Stimulated activated CD8-positive, alpha-beta memory T cell treated with anti-CD3 and anti-CD28 coated beads, Interleukin-12 subunit alpha, Interleukin-12 subunit beta, amount 100 ng/mL, for 4 hours (primary cell): ENCODE measurements around the gene KCND2.

Experiments
- DNase-seq: peaks from one replicate; pipeline ENCODE4 v3.0.0-alpha.2; 2020; ENCODE audit warnings: low read depth

Gene KCND2

DNA sequence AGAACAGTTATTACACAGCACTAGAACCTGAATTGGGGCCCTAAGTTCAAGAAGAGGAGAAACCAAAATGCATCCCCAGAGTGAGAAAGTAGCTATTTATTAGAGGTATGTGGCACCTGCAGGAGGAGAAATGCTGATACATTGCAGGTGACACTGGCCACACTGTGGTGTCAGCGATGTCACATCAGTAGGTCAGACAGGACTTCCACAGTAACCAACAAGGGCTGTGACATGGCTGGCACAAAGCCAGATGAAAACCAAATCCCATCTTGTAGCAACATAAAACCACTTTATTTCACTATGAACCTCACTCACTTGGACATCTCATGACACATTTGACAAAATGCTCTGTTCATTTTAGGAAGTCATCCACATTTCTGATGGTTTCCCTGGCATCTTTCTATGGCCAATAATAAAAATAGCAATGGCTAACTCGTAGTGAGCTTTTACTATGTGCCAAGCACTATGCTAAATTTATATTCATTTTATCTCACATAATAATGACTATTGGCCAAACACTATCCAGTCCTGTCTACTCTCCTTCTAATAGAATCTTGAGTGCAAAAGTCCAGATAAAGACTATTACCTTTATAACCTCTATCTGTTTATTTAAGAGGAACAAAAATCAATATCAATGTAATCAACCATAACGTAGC is 430.7 kb downstream of the KCND2 start:
- DNase-seq: no peak

GRCh38 chr7:120709252-120709971 is 436.4 kb downstream of the KCND2 start:
- no peak for DNase-seq

GRCh38 chr7:120709972-120710320 is 437.0 kb downstream of the KCND2 start:
- DNase-seq: no peak

DNA sequence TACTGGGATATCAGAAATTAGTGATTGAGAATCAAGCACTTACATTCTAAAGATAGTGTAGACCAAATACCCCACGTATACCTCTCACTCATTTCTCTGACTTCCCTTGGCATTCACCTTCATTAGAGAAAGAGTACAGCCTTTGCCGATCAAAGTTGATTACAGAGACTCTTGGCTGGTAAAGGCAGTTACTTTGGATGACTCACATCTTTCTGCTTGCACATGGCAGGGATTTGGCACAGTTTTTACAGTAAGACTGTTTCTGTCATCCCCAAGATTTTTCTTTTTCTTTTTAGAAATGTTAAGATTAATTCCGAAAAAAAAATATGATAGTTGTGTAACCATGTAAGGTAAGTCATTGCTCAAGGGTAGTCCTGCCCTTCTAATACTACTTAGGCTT is 442.0 kb downstream of the KCND2 start:
- no peak for DNase-seq

DNA sequence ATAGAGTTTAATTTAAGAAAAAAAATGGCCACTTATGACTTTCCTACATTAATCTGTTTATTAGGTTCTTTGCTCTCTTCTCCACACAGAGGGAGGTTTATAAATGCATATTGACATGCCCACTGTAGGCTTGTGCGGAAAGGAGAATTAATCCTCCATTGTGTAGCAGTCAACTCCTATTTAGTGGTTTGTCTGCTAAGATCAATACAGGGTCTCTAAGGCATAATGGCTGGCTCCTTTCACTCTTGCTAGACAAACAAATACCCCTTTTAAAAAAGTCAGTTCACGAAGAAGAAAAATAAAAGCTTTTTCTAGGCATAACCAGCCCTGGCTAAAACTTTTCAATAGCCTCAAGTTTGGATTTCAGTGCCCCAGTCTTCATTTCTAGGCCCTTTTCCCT is 443.3 kb downstream of the KCND2 start:
- no peak for DNase-seq

DNA sequence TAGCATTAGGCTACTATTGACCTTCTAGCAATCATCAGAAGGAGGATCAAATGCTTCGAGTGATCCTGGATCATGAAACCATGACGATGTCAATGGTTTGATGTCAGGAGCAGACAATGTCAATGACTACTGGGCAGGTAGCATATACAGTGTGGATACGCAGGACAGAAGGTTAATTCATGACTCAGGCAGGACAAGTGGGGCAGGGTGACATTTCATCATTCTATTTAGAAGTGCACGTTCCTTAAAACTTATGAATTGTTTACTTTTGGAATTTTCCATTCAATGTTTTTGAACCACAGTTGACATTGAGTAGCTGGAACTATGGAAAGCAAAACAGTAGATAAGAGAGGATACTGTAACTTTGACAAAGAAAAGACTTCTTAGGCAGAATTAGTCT is 444.2 kb downstream of the KCND2 start:
- no peak for DNase-seq

- no peak for DNase-seq
Measured at GRCh38 chr7:120718361-120718760, 445.4 kb downstream of the KCND2 start.

- no peak for DNase-seq
Measured at GRCh38 chr7:120720317-120720716, 447.3 kb downstream of the KCND2 start.

- DNase-seq: no peak
Measured at GRCh38 chr7:120723465-120724385, 450.8 kb downstream of the KCND2 start.

DNA sequence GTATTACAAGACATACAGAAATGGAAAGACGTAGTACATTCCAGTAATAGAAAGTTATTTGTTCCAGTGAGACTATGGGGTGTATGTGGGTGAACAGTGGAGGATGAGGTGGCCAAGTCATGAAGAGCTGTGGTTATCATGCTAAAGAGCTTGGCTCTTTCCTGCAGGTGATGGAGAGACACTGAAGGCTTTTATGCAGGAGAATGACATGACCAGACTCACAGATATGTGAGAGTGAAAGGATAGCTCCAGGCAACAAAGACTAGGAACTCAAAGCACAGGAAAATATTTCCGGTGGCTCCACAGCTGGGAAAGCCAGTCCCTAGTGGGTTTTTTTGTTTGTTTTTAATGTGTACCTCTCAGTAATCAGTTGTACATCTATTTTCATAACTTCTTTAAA is 451.5 kb downstream of the KCND2 start:
- DNase-seq: no peak

DNA sequence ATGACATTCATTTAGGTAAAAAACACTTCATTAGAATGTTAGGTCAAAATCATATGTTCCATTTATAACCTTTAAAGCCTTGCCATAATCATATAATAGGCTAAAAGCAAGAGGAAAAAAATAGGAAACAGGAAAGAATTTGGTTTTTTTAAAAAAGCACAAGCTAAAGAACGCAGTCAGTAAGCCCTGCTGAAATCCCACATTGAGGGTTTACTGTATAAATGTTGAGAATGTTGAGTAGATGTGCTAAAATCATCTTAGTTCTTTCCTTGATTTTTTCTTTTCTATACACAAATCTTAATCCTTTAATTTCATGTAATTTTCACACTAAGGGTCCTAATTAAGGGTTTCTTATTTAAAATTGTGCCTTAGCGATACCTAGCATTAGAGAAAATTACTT is 452.0 kb downstream of the KCND2 start:
- DNase-seq: no peak

DNA sequence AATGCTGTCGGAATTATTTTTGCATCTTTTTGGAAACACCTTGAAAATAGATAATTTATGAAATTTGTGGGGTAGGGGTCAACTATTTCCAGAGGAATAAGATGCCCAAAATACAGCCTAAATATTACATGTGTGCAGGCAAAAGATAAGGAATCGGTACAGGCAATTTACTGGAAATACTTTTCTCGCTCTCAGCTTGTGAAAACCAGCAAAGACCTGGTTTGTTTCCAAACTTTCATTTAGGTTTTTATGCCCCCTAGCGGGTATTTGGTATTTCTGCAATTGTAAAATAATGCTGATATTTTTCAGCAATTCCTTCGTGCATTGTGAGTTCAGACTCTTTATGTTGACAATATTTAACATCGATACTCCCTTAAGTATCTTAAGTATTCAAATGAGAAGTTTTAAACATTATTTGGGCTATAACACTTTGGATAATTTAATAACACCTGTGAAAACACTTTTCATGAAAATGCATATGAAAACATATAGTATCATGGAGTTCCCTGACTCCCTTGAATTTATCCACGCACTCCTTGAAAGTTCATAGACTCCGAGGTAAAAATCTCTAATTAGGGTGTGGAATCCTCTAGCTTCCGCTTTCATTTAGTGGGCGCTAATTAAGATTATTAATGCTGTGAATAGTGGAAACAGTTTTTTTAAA is 452.5 kb downstream of the KCND2 start:
- DNase-seq: no peak

GRCh38 chr7:120729245-120729644 is 456.3 kb downstream of the KCND2 start:
- DNase-seq: no peak

DNA sequence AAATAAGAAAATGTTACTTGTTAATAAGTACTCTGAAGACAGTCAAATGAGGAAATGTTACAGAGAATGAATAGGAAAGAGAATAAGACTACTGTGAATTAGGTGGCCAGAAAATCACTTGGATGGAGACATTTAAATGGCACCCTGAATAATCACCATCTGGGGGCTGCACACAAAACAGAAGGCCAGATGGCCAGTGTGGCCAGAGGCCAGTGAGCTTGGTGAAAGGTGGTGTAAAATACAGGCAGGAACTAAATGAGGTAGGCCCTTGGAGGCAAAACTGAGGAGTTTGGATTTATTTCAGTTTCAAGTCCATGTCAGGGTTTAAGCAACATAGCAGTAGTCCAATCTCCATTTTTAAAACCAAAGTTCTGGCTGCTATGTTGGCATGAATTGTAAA is 458.3 kb downstream of the KCND2 start:
- no peak for DNase-seq

DNA sequence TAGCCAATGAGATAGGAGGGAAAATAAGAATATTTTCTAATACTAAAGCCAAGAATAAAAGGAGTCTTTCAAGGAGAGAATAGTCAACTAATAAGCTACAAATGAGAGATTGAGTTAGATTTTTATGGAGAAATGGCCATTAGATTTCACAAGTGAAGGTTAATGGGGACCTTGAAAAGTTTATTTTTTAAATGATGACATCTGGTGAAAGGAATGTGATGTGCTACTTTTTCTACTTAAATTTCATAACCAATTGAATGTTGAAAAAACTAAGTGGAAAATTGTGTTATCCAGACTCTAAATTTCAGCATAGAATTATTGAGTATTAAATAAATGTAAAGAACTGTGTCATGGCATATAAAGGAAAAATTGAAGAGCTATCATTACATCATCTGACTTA is 459.3 kb downstream of the KCND2 start:
- DNase-seq: no peak

DNA sequence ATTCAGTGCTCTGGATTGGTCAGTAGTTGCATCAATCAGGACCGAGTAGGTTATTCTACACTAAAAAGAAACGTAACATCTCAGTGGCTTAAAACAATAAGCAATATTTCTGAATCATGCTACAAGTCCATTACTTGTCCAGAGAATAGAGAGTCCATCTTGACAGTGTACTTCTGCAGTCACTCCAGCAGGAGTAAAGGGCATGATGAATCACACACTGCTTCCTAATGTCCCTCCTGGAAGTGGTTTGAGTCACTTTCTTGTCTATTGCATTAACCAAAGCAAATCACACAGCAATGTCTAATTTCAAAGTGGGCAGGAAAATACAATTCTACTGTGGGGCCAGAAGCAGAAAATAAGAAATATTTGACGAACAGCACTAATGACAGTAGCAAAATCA is 460.2 kb downstream of the KCND2 start:
- DNase-seq: no peak

DNA sequence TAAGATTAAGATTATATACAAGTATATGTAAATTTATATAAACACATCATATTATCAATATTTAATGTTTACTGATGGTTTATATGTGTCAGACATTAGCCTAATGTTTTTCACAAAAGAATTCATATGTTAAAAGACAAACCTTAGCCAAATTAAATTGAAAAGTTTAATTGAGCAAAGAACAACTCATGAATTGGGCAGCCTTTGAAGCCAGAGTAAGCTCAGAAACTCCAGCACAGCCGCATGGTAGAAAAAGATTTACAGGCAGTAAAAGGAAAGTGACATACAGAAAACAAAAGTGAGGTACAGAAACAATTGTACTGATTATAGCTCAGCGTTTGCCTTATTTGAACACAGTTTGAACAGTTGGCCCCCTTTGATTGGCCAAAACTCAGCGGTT is 460.9 kb downstream of the KCND2 start:
- no peak for DNase-seq

DNA sequence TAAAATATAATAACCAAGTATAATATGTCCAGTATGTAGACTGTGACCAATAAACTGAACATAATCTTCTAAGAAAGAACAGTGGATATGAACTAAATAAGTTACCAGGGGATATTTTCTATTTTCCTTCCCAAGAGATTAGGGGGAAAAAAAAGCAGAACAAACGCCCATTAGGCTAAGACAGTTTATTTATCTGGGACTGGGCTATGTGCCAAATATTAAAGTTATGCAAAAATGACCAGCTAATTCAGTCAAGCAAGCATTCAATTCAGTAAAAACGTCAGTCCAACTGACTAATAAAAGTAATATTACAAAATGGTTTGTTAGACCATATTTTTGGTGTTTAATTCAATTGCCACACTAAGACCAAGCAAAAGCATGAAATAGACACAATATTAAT is 462.8 kb downstream of the KCND2 start:
- no peak for DNase-seq

- no peak for DNase-seq
Measured at GRCh38 chr7:120738816-120739215, 465.8 kb downstream of the KCND2 start.

GRCh38 chr7:120740348-120740747 is 467.4 kb downstream of the KCND2 start:
- DNase-seq: no peak

DNA sequence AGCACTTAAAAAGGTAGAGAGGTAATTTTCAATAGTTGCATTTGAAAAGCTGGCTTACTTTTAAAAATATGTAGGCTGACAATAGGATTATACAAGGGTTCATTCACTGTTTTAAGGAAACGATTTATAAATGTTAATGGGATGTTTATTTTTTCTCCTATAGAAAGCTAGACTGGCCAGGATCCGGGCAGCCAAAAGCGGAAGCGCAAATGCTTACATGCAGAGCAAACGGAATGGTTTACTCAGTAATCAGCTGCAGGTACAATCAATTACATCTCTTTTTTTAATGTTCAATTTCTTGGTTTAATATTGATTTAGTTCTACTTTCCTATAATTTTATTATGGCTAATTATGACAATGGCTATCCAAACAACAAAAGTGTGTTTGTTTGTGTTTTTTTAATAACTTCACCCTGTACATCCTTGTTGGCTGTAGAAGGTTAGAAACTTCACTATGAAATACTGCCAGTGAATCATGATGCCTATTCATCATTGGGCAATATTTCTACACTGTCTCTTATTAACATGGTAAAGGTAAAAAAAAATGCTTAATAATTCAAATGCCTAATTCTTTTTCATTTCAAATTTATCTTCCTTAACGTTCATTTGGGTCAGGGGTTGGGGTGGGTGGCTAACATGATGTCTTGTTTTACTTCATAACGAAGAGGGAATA is 468.5 kb downstream of the KCND2 start:
- no peak for DNase-seq

GRCh38 chr7:120742372-120742771 is 469.4 kb downstream of the KCND2 start:
- DNase-seq: no peak
